GM12865 (cell line): Measurements from ENCODE around the gene MCC.

Experiments
- DNase-seq: peaks from one replicate; pipeline ENCODE4 v3.0.0; 2010; ENCODE audit warnings: low read depth
- H3K4me3 ChIP-seq: 2 replicates; pipeline ENCODE4 v1.5.1; 2011; ENCODE audit warnings: mild to moderate bottlenecking, low read depth, low read length, control low read depth
- CTCF ChIP-seq: IDR thresholded peaks from 2 replicates; pipeline ENCODE4 v1.5.1; 2011; ENCODE audit warnings: low read length, control low read depth, low read depth, inconsistent platforms; ENCODE audit not compliant: insufficient read depth; ENCODE audit errors: missing control alignments

The MCC gene

GRCh38 chr5:113214606-113215323 lies 273.5 kb downstream of the MCC start:
- TF ChIP-seq CTCF, result no peak
- no peak for DNase-seq
- no peak overlapping the region for H3K4me3 ChIP-seq

GRCh38 chr5:113213551-113214425 lies 274.5 kb downstream of the MCC start:
- no peak for TF ChIP-seq CTCF
- DNase-seq, result peak; percentile 3

GRCh38 chr5:113212244-113212920 lies 275.9 kb downstream of the MCC start:
- DNase-seq, result no peak
- no peak overlapping the region for H3K4me3 ChIP-seq

More at GRCh38 chr5:113213551-113214425, 274.5 kb downstream of the MCC start:
- H3K4me3 ChIP-seq, result no peak overlapping the region

GRCh38 chr5:113209498-113209897 lies 278.8 kb downstream of the MCC start:
- DNase-seq, result no peak
- H3K4me3 ChIP-seq, result no peak overlapping the region
- no peak for TF ChIP-seq CTCF

More at GRCh38 chr5:113212244-113212920, 275.9 kb downstream of the MCC start:
- TF ChIP-seq CTCF, result no peak

- no peak for TF ChIP-seq CTCF
- H3K4me3 ChIP-seq, result no peak overlapping the region
- peak; percentile 4 for DNase-seq
Observed at GRCh38 chr5:113205807-113206206, 282.4 kb downstream of the MCC start.

GRCh38 chr5:113205323-113205722 lies 282.9 kb downstream of the MCC start:
- no peak for DNase-seq
- no peak overlapping the region for H3K4me3 ChIP-seq
- TF ChIP-seq CTCF, result no peak
